NB4 (cell line): ENCODE data around the gene DCX.

ENCODE experiments used
- DNase-seq: peaks from one replicate; pipeline ENCODE4 v3.0.0; 2010; ENCODE audit warnings: low read depth
- H3K4me3 ChIP-seq: one replicate; pipeline ENCODE4 v1.5.1; 2011; ENCODE audit warnings: mild to moderate bottlenecking, low read depth, low read length, moderate library complexity
- CTCF ChIP-seq: IDR thresholded peaks from one replicate; pipeline ENCODE4 v1.5.1; 2012; ENCODE audit warnings: low read depth, low read length
- MAX ChIP-seq: IDR thresholded peaks from 2 replicates; pipeline ENCODE4 v1.6.1; 2011; ENCODE audit warnings: low read depth, low read length
- MYC ChIP-seq: IDR thresholded peaks from 2 replicates; pipeline ENCODE4 v1.6.1; 2011; ENCODE audit warnings: low read depth, low read length
- POLR2A ChIP-seq: IDR thresholded peaks from 2 replicates; pipeline ENCODE4 v1.6.1; 2011; ENCODE audit warnings: mild to moderate bottlenecking; ENCODE audit not compliant: insufficient read length; ENCODE audit errors: extremely low read depth

DCX gene

DNA sequence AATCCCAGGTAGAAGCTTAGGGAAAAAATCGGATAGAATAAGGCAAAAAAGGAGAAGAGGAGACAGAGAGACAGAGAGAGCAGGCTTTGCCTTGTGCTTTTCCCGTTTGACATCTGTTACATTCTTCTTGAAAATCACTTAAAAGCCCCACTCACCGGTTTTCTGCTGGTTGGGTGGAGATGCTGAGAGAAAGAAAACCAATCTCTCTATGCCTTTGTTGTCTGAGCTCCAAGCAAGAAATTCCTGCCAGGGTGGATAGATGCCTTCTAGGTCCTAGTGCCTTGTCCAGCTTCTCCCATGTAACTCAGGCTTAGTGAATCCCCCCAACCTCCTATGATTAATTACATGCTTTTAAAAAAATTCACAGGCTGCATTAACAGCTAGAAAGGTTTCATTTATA lies at the start of gene DCX:
Gene DCX (minus strand): TSS at position 210 of the 400 bp plus-strand sequence. CDS start 1,794 bp downstream, outside the sequence.
- no peak for DNase-seq
- TF ChIP-seq MAX (no peak), POLR2A (no peak), CTCF (no peak), MYC (no peak)
- H3K4me3 ChIP-seq: no peak within 1 kb of the TSS

DNA sequence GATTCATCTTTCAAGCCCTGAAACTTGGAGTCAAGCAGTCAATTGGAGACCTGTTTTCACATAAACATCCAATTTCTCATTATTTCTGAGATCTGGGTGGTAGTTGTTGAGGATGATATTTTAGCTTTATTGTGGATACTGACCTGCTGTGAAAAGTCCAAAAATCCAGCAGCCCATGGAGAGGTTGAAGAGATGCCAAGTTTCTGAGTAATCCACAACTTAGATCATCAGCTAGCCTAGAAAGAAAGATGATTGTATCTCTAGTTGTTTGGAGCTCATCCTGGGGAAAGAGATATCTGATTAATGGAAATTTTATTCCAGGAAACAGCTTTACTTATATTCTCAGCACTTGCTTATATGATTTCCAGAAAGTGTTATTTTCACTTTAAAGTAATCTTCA lies 48.6 kb upstream of the DCX start:
- DNase-seq: no peak
- no peak overlapping the region for H3K4me3 ChIP-seq
- TF ChIP-seq CTCF: no peak
- no peak for TF ChIP-seq MAX
- TF ChIP-seq POLR2A: no peak
- no peak for TF ChIP-seq MYC

DNA sequence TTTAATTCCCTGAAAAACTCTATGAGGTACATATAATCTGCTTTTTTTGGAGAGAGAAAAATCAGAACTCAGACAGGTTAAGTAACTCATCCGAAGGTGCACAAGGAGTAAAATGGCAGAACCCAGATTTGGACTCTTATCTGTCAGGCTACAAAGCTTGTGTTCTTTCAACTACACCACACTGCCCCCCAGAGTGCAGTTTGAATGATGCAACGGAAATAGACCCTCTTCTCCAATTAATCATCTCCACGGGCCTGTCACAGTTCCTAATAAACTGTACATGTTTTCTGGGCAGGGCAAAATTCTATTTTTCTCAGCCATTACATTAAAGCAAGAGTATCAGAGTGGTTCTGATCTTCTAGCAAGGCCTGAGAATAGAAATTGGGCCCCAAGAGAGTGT lies 35.3 kb upstream of the DCX start:
- DNase-seq: peak; percentile 40
- TF ChIP-seq MAX (no peak), CTCF (peak; percentile 49), MYC (no peak)
- H3K4me3 ChIP-seq: no peak overlapping the region

GRCh38 chrX:111445485-111445884 lies 33.5 kb upstream of the DCX start:
- TF ChIP-seq MAX (no peak), CTCF (peak; percentile 23), MYC (no peak), POLR2A (no peak)
- no peak overlapping the region for H3K4me3 ChIP-seq
- DNase-seq: peak; percentile 46

DNA sequence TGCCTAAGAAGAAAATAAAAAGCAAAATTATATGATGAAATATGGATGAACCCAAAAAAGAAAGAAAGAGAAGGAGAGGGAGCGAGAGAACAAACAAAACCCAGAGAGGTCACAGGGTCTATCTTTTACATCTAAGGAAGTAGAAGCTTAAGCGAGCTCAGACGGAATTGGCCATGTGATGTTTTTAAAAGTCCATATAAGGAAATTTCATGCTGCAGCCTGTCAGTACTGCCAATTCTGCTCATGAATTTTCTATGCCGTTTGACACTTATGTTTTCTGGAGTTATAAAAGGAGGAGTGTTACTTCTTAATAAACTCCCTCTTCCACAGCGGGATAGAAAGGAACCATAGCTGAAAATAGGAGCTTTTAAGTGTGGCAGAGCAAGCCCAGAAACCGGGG lies 32.9 kb upstream of the DCX start:
- TF ChIP-seq CTCF (no peak), MYC (no peak)
- no peak for DNase-seq
- H3K4me3 ChIP-seq: no peak overlapping the region

GRCh38 chrX:111443946-111444345 lies 32.0 kb upstream of the DCX start:
- no peak for DNase-seq
- TF ChIP-seq MYC (no peak), CTCF (no peak), POLR2A (no peak), MAX (no peak)
- H3K4me3 ChIP-seq: no peak overlapping the region
